A673 (cell line): ENCODE measurements around the gene MN1.

Experiments used
- EZH2 ChIP-seq: fragments of 200-600 bp; sonication (generic); IDR thresholded peaks from 2 replicates; pipeline ENCODE4 v1.6.1; 2017; ENCODE audit warnings: borderline replicate concordance, low read depth, mild to moderate bottlenecking, mixed read lengths, antibody characterized with exemption, low read length; ENCODE audit not compliant: poor library complexity, severe bottlenecking
- TF ChIP-seq, protein P1 (sequence below): fragments of 300-800, 200-600 bp; sonication (generic); conservative IDR thresholded peaks from 2 replicates; pipeline ENCODE4 v1.5.1; 2017; ENCODE audit warnings: low read depth, mild to moderate bottlenecking, antibody characterized with exemption, low read length, moderate library complexity, mixed read lengths

DNA sequence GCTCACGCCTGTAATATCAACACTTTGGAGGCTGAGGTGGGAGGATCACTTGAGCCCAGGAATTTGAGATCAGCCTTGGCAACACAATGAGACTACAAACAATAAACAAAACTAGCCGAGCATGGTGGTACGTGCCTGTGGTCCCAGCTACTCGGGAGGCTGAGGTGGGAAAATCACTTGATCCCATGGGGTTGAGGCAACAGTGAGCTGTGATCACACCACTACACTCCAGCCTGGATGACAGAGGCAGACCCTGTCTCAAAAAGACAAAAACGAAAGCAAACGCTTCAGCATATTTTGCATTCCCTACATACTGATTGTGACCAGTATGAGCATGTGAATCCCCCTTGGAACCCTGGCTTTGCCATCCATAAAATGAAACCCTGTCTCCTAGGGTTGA lies 33.9 kb upstream of the MN1 start:
- TF ChIP-seq, protein P1, sequence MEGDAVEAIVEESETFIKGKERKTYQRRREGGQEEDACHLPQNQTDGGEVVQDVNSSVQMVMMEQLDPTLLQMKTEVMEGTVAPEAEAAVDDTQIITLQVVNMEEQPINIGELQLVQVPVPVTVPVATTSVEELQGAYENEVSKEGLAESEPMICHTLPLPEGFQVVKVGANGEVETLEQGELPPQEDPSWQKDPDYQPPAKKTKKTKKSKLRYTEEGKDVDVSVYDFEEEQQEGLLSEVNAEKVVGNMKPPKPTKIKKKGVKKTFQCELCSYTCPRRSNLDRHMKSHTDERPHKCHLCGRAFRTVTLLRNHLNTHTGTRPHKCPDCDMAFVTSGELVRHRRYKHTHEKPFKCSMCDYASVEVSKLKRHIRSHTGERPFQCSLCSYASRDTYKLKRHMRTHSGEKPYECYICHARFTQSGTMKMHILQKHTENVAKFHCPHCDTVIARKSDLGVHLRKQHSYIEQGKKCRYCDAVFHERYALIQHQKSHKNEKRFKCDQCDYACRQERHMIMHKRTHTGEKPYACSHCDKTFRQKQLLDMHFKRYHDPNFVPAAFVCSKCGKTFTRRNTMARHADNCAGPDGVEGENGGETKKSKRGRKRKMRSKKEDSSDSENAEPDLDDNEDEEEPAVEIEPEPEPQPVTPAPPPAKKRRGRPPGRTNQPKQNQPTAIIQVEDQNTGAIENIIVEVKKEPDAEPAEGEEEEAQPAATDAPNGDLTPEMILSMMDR, result no peak
- TF ChIP-seq EZH2, result no peak
